Upper lobe of left lung (tissue), 4 donors: ENCODE measurements around the gene UGT1A10.
"Not testable (repeated sequence)": the region's sequence is repeated elsewhere in the genome, so short reads cannot be mapped to it uniquely, and the experiment has no call there.

ENCODE experiments used
- EP300 ChIP-seq, 4 donors: sonication (generic); formaldehyde crosslinking; IDR thresholded peaks; one replicate each; pipeline ENCODE4 v1.5.1; 2017; ENCODE audit warnings: antibody characterized with exemption in 4 of 4, control low read depth in 2 of 4
- POLR2A ChIP-seq, 4 donors: fragments of 450-650 bp; IDR thresholded peaks; one replicate each; pipeline ENCODE4 v1.5.1; 2016 to 2017; ENCODE audit warnings: antibody characterized with exemption in 4 of 4, mild to moderate bottlenecking in 2 of 4
- POLR2AphosphoS5 ChIP-seq, 2 donors: sonication (generic); formaldehyde crosslinking; IDR thresholded peaks; one replicate each; pipeline ENCODE4 v1.5.1; 2017; ENCODE audit warnings: antibody characterized with exemption in 2 of 2
- TF ChIP-seq, protein P1 (sequence below), 6 experiments: fragments of 450-650 bp in 4 of 6; fragments of 200-600 bp in 2 of 6; sonication (generic) in 2 of 6; IDR thresholded peaks; one replicate each; pipeline ENCODE4 v1.5.1; 2016 to 2019; ENCODE audit warnings: antibody characterized with exemption in 6 of 6

DNA sequence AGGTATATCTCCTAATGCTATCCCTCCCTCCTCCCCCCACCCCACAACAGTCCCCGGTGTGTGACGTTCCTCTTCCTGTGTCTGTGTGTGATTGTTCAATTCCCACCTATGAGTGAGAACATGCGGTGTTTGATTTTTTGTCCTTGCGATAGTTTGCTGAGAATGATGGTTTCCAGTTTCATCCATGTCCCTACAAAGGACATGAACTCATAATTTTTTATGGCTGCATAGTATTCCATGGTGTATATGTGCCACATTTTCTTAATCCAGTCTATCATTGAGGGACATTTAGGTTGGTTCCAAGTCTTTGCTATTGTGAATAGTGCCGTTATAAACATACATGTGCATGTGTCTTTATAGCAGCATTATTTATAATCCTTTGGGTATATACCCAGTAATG is 64.6 kb downstream of the UGT1A10 start:
- TF ChIP-seq, protein P1, sequence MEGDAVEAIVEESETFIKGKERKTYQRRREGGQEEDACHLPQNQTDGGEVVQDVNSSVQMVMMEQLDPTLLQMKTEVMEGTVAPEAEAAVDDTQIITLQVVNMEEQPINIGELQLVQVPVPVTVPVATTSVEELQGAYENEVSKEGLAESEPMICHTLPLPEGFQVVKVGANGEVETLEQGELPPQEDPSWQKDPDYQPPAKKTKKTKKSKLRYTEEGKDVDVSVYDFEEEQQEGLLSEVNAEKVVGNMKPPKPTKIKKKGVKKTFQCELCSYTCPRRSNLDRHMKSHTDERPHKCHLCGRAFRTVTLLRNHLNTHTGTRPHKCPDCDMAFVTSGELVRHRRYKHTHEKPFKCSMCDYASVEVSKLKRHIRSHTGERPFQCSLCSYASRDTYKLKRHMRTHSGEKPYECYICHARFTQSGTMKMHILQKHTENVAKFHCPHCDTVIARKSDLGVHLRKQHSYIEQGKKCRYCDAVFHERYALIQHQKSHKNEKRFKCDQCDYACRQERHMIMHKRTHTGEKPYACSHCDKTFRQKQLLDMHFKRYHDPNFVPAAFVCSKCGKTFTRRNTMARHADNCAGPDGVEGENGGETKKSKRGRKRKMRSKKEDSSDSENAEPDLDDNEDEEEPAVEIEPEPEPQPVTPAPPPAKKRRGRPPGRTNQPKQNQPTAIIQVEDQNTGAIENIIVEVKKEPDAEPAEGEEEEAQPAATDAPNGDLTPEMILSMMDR (IDR thresholded peaks at IDR 0.05): not testable (repeated sequence)
- TF ChIP-seq POLR2A, EP300, POLR2AphosphoS5 (IDR thresholded peaks at IDR 0.05): not testable (repeated sequence)
